SK-N-MC (cell line): Measurements from ENCODE around the gene TMEM107.

Source experiments
- EZH2 ChIP-seq: fragments of 200-600 bp; sonication (generic); IDR thresholded peaks from one replicate; pipeline ENCODE4 v1.6.1; 2017; ENCODE audit warnings: antibody characterized with exemption
- FOXP2 ChIP-seq: optimal IDR thresholded peaks from 2 replicates; pipeline ENCODE3; 2011; ENCODE audit warnings: mild to moderate bottlenecking, moderate library complexity; ENCODE audit not compliant: insufficient read depth; ENCODE audit errors: extremely low read length, control extremely low read depth
- POLR2AphosphoS5 ChIP-seq: IDR thresholded peaks from 2 replicates; pipeline ENCODE4 v1.6.1; 2012; ENCODE audit warnings: mild to moderate bottlenecking, low read depth, low read length, borderline replicate concordance

GRCh38 chr17:8158267-8159031 lies 17.7 kb downstream of the TMEM107 start:
- TF ChIP-seq EZH2: no peak
- no peak for TF ChIP-seq POLR2AphosphoS5
- no peak for TF ChIP-seq FOXP2
